NCI-H1417 (cell line): ENCODE data around the gene AIFM3.
"Not testable (repeated sequence)": the region's sequence is repeated elsewhere in the genome, so short reads cannot be mapped to it uniquely, and the experiment has no call there.

Experiments
- DNase-seq, 3 experiments: peaks; one replicate each; lab custom pipeline; 2025; lab: John Stamatoyannopoulos, UW

The AIFM3 gene

DNA sequence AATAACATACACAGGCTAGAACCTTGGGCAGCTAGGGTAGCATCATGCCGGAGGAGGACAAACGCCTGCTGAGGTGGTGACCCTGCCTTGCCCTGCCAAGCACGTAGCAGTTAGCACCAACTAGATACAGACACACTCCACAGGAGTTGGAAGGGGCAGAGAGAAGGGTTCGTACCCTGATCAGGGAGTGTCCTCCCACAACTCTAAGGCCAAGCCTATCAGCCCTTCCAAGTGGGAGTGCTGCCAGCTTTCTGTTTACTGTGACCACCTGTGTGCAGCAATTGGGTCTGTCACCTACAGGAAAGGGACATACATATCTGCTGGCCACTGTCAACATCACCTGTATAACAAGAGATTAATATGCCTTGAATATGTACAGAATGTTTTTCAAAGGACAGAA lies 36.7 kb downstream of the AIFM3 start:
- DNase-seq: peak in 1 of 3 experiments; percentile 5

GRCh38 chr22:21009208-21009607 lies 42.2 kb downstream of the AIFM3 start:
- not testable (repeated sequence) for DNase-seq

GRCh38 chr22:21009638-21010425 lies 42.8 kb downstream of the AIFM3 start:
- DNase-seq: no peak

DNA sequence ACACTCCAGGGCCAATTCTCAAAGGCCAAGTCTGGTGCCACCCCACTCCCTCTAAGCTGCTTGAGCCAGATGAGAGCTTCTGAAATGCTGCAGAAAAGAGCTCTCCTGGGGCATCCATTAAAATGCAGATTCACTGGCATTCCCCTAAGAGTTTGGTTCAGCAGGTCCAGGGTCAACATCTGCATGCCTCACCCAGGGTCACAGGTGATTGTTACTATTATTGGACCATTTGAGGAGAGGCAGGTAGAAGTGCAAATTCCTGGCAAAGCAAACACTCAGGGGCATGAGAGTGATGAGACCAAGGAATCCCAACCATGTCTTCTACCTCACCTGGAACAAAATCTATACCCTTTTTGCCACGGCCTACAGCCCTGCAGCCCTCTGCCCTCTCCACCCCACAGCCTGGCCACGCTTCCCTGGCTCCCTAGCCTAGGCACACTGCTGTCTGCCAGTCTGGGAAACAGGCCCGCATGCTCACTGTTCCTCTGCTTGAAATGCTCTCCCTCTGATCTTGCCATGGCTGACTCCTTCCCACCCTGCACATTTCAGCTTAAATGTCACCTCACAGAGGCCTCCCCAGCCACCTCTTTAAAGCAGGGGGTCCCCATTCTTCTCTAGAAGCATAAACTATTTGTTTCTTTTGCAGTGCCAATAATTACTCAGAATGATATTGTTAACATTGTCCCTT lies 43.5 kb downstream of the AIFM3 start:
- DNase-seq: no peak

GRCh38 chr22:21012446-21013407 lies 45.7 kb downstream of the AIFM3 start:
- DNase-seq: no peak

DNA sequence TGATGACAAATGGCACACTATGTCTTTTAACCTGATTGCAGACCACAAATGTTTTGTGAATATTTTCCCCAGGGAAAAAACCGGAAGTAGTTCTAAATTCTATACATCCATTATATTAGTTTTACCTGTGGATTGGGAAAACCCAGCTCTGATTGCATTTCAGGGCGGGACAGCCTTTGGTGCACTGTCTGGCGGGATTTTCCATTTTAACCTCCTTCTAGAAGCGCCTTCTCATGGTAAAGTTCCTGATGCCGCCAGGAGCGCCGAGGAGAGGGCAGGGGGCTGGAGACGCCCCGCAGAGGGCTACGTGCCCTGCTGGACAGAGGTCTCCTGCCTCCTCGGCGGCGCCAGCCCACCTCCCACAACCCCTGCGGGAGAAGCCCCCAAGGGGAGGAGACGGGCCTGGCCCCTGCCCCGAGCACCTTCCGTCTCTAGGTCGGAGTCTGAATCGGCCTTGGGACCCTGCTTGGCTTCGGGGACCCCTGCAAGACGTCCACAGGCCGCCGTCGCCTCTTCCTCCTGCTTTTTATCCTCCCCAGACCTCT lies 46.7 kb downstream of the AIFM3 start:
- DNase-seq: peak in 1 of 3 experiments; percentile 49

- DNase-seq: peak; percentile 93 to 96 (median 95)
These were observed 47.2 kb downstream of the AIFM3 start for GRCh38 chr22:21014202-21014725.

GRCh38 chr22:21014726-21015465 lies 47.8 kb downstream of the AIFM3 start, which contains the start of gene P2RX6:
Gene P2RX6, plus strand, starts transcription at chr22:21015165. Its CDS starts 10 bp downstream, at chr22:21015175.
- peak in 2 of 3 experiments; percentile 76 to 81 for DNase-seq

GRCh38 chr22:21015466-21016006 lies 48.5 kb downstream of the AIFM3 start:
- peak in 1 of 3 experiments; percentile 30 for DNase-seq

DNA sequence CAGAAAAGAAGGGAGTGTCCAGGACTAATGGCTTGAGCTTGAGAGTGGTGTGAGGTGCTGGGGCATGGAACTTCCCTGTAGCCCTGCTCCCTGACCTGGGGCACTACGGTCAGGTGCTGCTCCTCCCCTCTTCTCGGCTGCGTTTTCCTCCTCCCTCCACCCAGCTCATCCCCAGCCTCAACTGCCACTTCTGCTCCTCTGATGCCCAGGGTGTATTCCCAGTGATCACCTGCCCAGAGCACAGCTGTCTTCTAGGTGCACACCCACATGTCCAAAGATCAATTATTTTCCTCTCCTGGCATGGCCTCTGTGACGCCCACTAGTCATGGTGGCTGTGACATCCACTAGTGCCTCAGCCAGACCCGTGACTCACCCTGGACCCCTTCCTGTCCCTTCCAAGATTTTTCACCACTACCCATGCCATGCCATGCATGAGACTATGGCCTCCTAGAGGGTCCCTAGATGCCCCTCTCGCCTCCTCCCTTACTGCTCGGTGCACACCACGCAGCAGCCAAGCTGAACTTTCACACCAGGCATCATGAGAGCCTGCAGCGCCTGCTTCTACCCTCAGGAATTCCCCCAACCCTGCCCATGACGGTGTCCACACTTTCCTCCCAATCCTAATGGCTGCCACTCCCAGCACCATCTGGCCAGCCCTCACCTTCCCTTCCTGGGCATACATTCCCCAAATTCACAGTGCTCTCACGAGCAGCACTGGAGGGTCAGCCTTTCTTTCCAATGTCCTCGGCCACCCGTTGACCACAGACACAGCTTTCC lies 49.8 kb downstream of the AIFM3 start:
- no peak for DNase-seq

GRCh38 chr22:21018314-21018713 lies 51.3 kb downstream of the AIFM3 start:
- DNase-seq: no peak

DNA sequence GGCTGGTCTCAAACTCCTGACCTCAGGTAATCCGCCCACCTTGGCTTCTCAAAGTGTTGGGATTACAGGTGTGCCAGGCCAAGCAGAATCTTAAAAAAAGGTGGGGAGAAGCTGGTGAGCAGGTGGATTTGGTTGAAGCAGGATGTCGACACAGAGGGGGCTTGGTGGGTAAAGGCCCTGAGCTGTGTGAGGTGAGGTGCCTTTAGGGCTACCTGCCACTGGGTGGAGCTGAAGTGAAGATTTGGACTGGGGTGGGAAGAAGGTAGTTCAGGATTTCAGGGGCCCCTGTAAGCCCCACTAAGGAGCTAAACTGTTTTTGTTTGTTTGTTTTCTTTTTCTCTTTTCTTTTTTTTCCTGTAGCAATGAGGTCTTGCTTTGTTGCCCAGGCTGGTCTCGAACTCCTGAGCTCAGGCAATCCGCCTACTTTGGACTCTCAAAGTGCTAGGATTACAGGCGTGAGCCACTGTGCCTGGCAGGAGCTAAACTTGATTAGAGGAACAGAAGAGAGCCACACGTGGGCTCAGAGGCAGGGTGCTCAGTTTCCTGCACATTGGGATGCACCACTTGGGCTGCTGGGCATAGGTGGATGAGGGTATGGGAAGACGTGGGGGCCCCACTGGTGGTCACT lies 53.9 kb downstream of the AIFM3 start:
- peak in 1 of 3 experiments; percentile 28 for DNase-seq

DNA sequence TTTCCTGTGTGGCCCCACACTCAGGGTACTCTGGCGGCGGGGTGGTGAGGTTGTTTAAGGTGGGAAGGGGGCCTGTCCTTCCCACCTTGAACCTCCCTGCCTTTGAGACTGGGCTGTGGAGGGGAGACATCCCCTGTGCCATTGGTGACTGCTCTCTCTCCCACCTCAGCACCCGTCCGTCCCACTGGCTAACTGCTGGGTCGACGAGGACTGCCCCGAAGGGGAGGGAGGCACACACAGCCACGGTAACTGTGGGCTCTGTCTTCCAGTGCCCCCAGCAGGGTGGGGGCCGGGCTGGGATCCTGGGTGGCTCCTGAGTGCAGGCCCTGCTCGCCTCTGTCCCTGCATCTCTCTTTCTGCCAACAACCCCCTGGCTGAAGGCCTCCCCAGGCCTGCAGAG lies 55.5 kb downstream of the AIFM3 start:
- DNase-seq: no peak

- no peak for DNase-seq
These were observed 56.0 kb downstream of the AIFM3 start for GRCh38 chr22:21022955-21023614.

DNA sequence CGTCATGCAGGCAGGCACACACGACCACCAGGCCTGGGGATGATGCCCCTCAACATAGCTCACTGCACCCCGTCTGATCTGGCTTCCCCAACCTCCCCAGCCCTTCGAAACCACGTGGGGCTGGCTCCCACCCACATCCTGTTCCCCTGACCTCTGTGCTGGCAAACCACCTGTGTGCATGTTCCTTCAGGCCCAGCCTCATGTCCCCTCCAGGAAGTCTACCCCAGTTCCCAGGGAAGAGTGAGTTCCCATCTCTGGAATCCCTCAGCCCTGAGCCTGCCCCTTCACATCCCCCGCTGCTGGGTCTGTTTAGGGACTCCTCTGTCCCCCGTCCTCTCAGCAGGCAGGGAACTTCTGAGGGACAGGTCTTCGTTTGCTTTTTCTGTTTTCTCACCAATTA lies 58.2 kb downstream of the AIFM3 start:
- DNase-seq: no peak

GRCh38 chr22:21025763-21026755 lies 59.0 kb downstream of the AIFM3 start:
- DNase-seq: no peak
